H9 (cell line): ENCODE data around the gene TRPV3. TPM values are rescaled to one million over a fixed set of nuclear protein-coding genes. Genes with fewer than 3 reads are reported as not detected.

ENCODE experiments used
- DNase-seq: peaks from one replicate; pipeline ENCODE4 v3.0.0-alpha.2; 2017
- H2AFZ ChIP-seq: one replicate; pipeline ENCODE4 v1.6.1; 2013; ENCODE audit warnings: mild to moderate bottlenecking, low read length, control low read depth, moderate library complexity
- H2AK5ac ChIP-seq: 2 replicates; pipeline ENCODE4 v1.6.1; 2013; ENCODE audit warnings: low read length, control low read depth, mixed read lengths; ENCODE audit not compliant: insufficient read length
- H2BK120ac ChIP-seq: one replicate; pipeline ENCODE4 v1.6.1; 2013; ENCODE audit warnings: low read depth, mild to moderate bottlenecking, low read length, control low read depth, inconsistent platforms; ENCODE audit not compliant: poor library complexity, severe bottlenecking
- H2BK12ac ChIP-seq: 2 replicates; pipeline ENCODE4 v1.6.1; 2013; ENCODE audit warnings: low read length, control low read depth, mixed read lengths, low read depth; ENCODE audit not compliant: insufficient read length
- H2BK15ac ChIP-seq: 2 replicates; pipeline ENCODE4 v1.6.1; 2013; ENCODE audit warnings: low read depth, low read length, control low read depth
- H2BK20ac ChIP-seq: one replicate; pipeline ENCODE4 v1.6.1; 2013; ENCODE audit warnings: low read depth, mild to moderate bottlenecking, low read length, control low read depth, inconsistent platforms; ENCODE audit not compliant: poor library complexity, severe bottlenecking
- H2BK5ac ChIP-seq: 2 replicates; pipeline ENCODE4 v1.6.1; 2013; ENCODE audit warnings: low read length, control low read depth, mixed read lengths; ENCODE audit not compliant: insufficient read length
- H3K14ac ChIP-seq: 2 replicates; pipeline ENCODE4 v1.6.1; 2013; ENCODE audit warnings: low read length, control low read depth; ENCODE audit not compliant: insufficient read depth
- H3K18ac ChIP-seq: 2 replicates; pipeline ENCODE4 v1.6.1; 2013; ENCODE audit warnings: low read depth, mild to moderate bottlenecking, mixed read lengths, low read length, control low read depth; ENCODE audit not compliant: insufficient read length
- H3K23ac ChIP-seq: 2 replicates; pipeline ENCODE4 v1.6.1; 2013; ENCODE audit warnings: low read length, control low read depth, mixed read lengths, low read depth; ENCODE audit not compliant: insufficient read length
- H3K23me2 ChIP-seq: 2 replicates; pipeline ENCODE4 v1.6.1; 2013; ENCODE audit warnings: low read depth, mild to moderate bottlenecking, mixed read lengths, low read length, control low read depth; ENCODE audit not compliant: insufficient read length, poor library complexity, severe bottlenecking
- H3K27ac ChIP-seq: 2 replicates; pipeline ENCODE4 v1.5.1; 2013; ENCODE audit warnings: low read length, control low read depth, mixed read lengths, low read depth; ENCODE audit not compliant: insufficient read length
- H3K27me3 ChIP-seq: 2 replicates; pipeline ENCODE4 v1.6.1; 2013; ENCODE audit warnings: low read length, control low read depth, inconsistent platforms; ENCODE audit not compliant: insufficient read depth
- H3K4ac ChIP-seq: 2 replicates; pipeline ENCODE4 v1.6.1; 2013; ENCODE audit warnings: low read depth, mild to moderate bottlenecking, control low read depth, inconsistent platforms, low read length, moderate library complexity
- H3K4me1 ChIP-seq: 2 replicates; pipeline ENCODE4 v1.6.1; 2013; ENCODE audit warnings: low read length, control low read depth, inconsistent platforms; ENCODE audit not compliant: insufficient read depth
- H3K4me2 ChIP-seq: 2 replicates; pipeline ENCODE4 v1.6.1; 2013; ENCODE audit warnings: low read length, control low read depth, mixed read lengths; ENCODE audit not compliant: insufficient read length, insufficient read depth
- H3K56ac ChIP-seq: 2 replicates; pipeline ENCODE4 v1.6.1; 2013; ENCODE audit warnings: low read depth, mild to moderate bottlenecking, mixed read lengths, low read length, control low read depth; ENCODE audit not compliant: insufficient read length
- H3K79me1 ChIP-seq: 2 replicates; pipeline ENCODE4 v1.6.1; 2013; ENCODE audit warnings: low read depth, mild to moderate bottlenecking, moderate library complexity, low read length, control low read depth, inconsistent platforms; ENCODE audit not compliant: insufficient read depth, poor library complexity, severe bottlenecking
- H3K79me2 ChIP-seq: 2 replicates; pipeline ENCODE4 v1.6.1; 2013; ENCODE audit warnings: low read length, control low read depth, inconsistent platforms; ENCODE audit not compliant: insufficient read depth
- H3K9ac ChIP-seq: 2 replicates; pipeline ENCODE4 v1.6.1; 2013; ENCODE audit warnings: low read length, control low read depth, mixed read lengths; ENCODE audit not compliant: insufficient read length; ENCODE audit errors: extremely low read depth
- H3K9me3 ChIP-seq: one replicate; pipeline ENCODE4 v1.6.1; 2013; ENCODE audit warnings: low read depth, low read length, inconsistent platforms; ENCODE audit not compliant: control insufficient read depth
- H3T11ph ChIP-seq: one replicate; pipeline ENCODE4 v1.6.1; 2013; ENCODE audit warnings: mild to moderate bottlenecking, low read length, control low read depth, inconsistent platforms
- H4K20me1 ChIP-seq: one replicate; pipeline ENCODE4 v1.6.1; 2013; ENCODE audit not compliant: control insufficient read depth, insufficient read length, insufficient read depth
- H4K5ac ChIP-seq: 2 replicates; pipeline ENCODE4 v1.6.1; 2013; ENCODE audit warnings: low read depth, mild to moderate bottlenecking, mixed read lengths, low read length, control low read depth; ENCODE audit not compliant: insufficient read length
- H4K8ac ChIP-seq: replicated peaks from 2 replicates; pipeline ENCODE4 v1.6.1; 2013; ENCODE audit warnings: low read length, control low read depth, mixed read lengths, low read depth; ENCODE audit not compliant: insufficient read length
- H4K91ac ChIP-seq: 2 replicates; pipeline ENCODE4 v1.6.1; 2013; ENCODE audit warnings: low read depth, mild to moderate bottlenecking, moderate library complexity, mixed read lengths, low read length, control low read depth; ENCODE audit not compliant: insufficient read length
- H3K27ac Mint-ChIP-seq, 3 experiments: 2 replicates in 2 of 3; 3 replicates in 1 of 3; pipeline ENCODE4 v1.8.0; 2020 to 2021; ENCODE audit warnings: mixed read lengths in 3 of 3, mild to moderate bottlenecking in 1 of 3, moderate library complexity in 1 of 3
- H3K27me3 Mint-ChIP-seq: 2 replicates; pipeline ENCODE4 v1.8.0; 2021; ENCODE audit warnings: low read depth, mild to moderate bottlenecking, moderate library complexity, mixed read lengths
- H3K36me3 Mint-ChIP-seq, 3 experiments: 2 replicates in 2 of 3; 3 replicates in 1 of 3; pipeline ENCODE4 v1.8.0; 2020 to 2021; ENCODE audit warnings: low read depth in 3 of 3, mixed read lengths in 3 of 3; ENCODE audit not compliant: insufficient read depth in 1 of 3
- H3K4me1 Mint-ChIP-seq, 2 experiments: 2 replicates each; pipeline ENCODE4 v1.8.0; 2020; ENCODE audit warnings: mixed read lengths in 2 of 2
- H3K4me3 Mint-ChIP-seq, 2 experiments: 2 replicates in 1 of 2; 3 replicates in 1 of 2; pipeline ENCODE4 v1.8.0; 2020 to 2021; ENCODE audit warnings: mild to moderate bottlenecking in 2 of 2, mixed read lengths in 2 of 2, moderate library complexity in 1 of 2
- H3K9me3 Mint-ChIP-seq, 2 experiments: 2 replicates in 1 of 2; 3 replicates in 1 of 2; pipeline ENCODE4 v1.8.0; 2020; ENCODE audit warnings: mild to moderate bottlenecking in 2 of 2, mixed read lengths in 2 of 2, moderate library complexity in 1 of 2
- CTCF ChIP-seq: fragments of 200-600 bp; sonication (generic); conservative IDR thresholded peaks from 3 replicates; pipeline ENCODE4 v1.8.0; 2021; ENCODE audit warnings: antibody characterized with exemption, mild to moderate bottlenecking
- WGBS: extraction: QIAGEN DNeasy Blood & Tissue Kit; methylation state at CpG from one replicate; pipeline ENCODE4 v1.1.7; 2013; ENCODE audit warnings: missing lambda C conversion rate, low lambda C conversion rate, mixed read lengths; ENCODE audit not compliant: insufficient read length; ENCODE audit errors: extremely low coverage; 5-methylcytosine and 5-hydroxymethylcytosine counted together
- total RNA-seq: library from RNA; stranded (reverse); gene quantifications from 2 replicates; pipeline ENCODE4 v1.2.1, GENCODE V29; 2021

The TRPV3 gene
- total RNA-seq, 1 experiment from 2014 or later, result 0.63 TPM

- no peaks in the 10 kb centered on the region; the same call in 1 of the 2 replicates for H3K27me3 ChIP-seq
- H4K91ac ChIP-seq, result no peak overlapping the region
- H3K23me2 ChIP-seq, result no peaks in the 10 kb centered on the region
- H4K8ac ChIP-seq, result no peak overlapping the region
- H3K79me1 ChIP-seq, result no peaks in the 10 kb centered on the region
- no peak overlapping the region for H3K14ac ChIP-seq
- H3K4me2 ChIP-seq, result no peak overlapping the region
- no peak for DNase-seq
- H4K5ac ChIP-seq, result no peak overlapping the region
- H3K4ac ChIP-seq, result no peak overlapping the region
- H3T11ph ChIP-seq, result no peak overlapping the region
- no peak overlapping the region for H2BK20ac ChIP-seq
- no peak overlapping the region for H2BK15ac ChIP-seq
- no peak overlapping the region for H2AK5ac ChIP-seq
- no peaks in the 10 kb centered on the region for H3K27me3 Mint-ChIP-seq
- H3K18ac ChIP-seq, result no peak overlapping the region
- peak overlapping the region in 2 of 3 experiments; percentile 18 to 68; a peak in 3 of 7 replicates for H3K27ac Mint-ChIP-seq
- no peak overlapping the region for H3K9ac ChIP-seq
- no peak overlapping the region for H3K56ac ChIP-seq
- no peak overlapping the region for H3K23ac ChIP-seq
- no peak overlapping the region for H2BK5ac ChIP-seq
- H3K4me3 Mint-ChIP-seq, result no peak overlapping the region
- H3K9me3 Mint-ChIP-seq, result no peaks in the 10 kb centered on the region
- H3K9me3 ChIP-seq, result no peaks in the 10 kb centered on the region
- H3K36me3 Mint-ChIP-seq, result peaks cover 0 to 16% (median 2%) of the 10 kb centered on the region in 3 experiments; a peak in 3 of 7 replicates
- no CpG with 5 or more reads among the region's 15 CpGs for WGBS
- H3K27ac ChIP-seq, result no peak overlapping the region
- H3K4me1 ChIP-seq, result no peaks in the 10 kb centered on the region
- H2BK120ac ChIP-seq, result no peak overlapping the region
- no peaks in the 10 kb centered on the region for H4K20me1 ChIP-seq
- no peak overlapping the region for H2AFZ ChIP-seq
- H3K4me1 Mint-ChIP-seq, result no peaks in the 10 kb centered on the region
- no peak for TF ChIP-seq CTCF
- no peaks in the 10 kb centered on the region for H3K79me2 ChIP-seq
- no peak overlapping the region for H2BK12ac ChIP-seq
These were observed 43.1 kb upstream of the TRPV3 start for GRCh38 chr17:3600529-3601205.
